GM12891 (cell line): ENCODE data around the gene PTPRN2.

Experiments used
- PAX5 ChIP-seq: IDR thresholded peaks from 2 replicates; pipeline ENCODE4 v1.6.1; 2011; ENCODE audit warnings: low read length, moderate library complexity, mild to moderate bottlenecking; ENCODE audit not compliant: insufficient read depth, severe bottlenecking
- POLR2A ChIP-seq: IDR thresholded peaks from 2 replicates; pipeline ENCODE4 v1.6.1; 2011; ENCODE audit warnings: low read depth, low read length, control low read depth
- POLR2AphosphoS5 ChIP-seq: IDR thresholded peaks from 2 replicates; pipeline ENCODE4 v1.6.1; 2011; ENCODE audit warnings: low read depth, low read length, control low read depth
- POU2F2 ChIP-seq: IDR thresholded peaks from 2 replicates; pipeline ENCODE4 v1.6.1; 2011; ENCODE audit warnings: low read depth, mild to moderate bottlenecking, control low read depth, low read length, moderate library complexity
- SPI1 ChIP-seq: IDR thresholded peaks from 2 replicates; pipeline ENCODE4 v1.6.1; 2011; ENCODE audit warnings: low read depth, low read length, control low read depth
- TAF1 ChIP-seq: IDR thresholded peaks from 2 replicates; pipeline ENCODE4 v1.6.1; 2011; ENCODE audit warnings: low read depth, low read length, control low read depth

- TF ChIP-seq TAF1 (no peak), POLR2A (no peak), POU2F2 (no peak), PAX5 (no peak), SPI1 (no peak), POLR2AphosphoS5 (no peak)
These were observed 834.8 kb downstream of the PTPRN2 start for GRCh38 chr7:157752832-157753291.
